LNCaP clone FGC (cell line): ENCODE results near the gene MTG1.
"Not testable (repeated sequence)": the region's sequence is repeated elsewhere in the genome, so short reads cannot be mapped to it uniquely, and the experiment has no call there.

ENCODE experiments used
- DNase-seq: peaks from one replicate; pipeline ENCODE4 v3.0.0-alpha.2; 2011; ENCODE audit warnings: low read depth
- H3K4me3 ChIP-seq: 2 replicates; pipeline ENCODE4 v1.5.1; 2011; ENCODE audit warnings: mild to moderate bottlenecking, low read depth, low read length, control low read depth
- TF ChIP-seq, protein P1 (sequence below): IDR thresholded peaks from 2 replicates; pipeline ENCODE4 v1.5.1; 2012; ENCODE audit warnings: mild to moderate bottlenecking; ENCODE audit not compliant: control insufficient read depth, insufficient read depth; ENCODE audit errors: extremely low read depth

Gene MTG1

GRCh38 chr10:133364645-133365431, 29.1 kb upstream of the MTG1 start:
- DNase-seq = no peak
- H3K4me3 ChIP-seq = no peak overlapping the region
- TF ChIP-seq, protein P1, sequence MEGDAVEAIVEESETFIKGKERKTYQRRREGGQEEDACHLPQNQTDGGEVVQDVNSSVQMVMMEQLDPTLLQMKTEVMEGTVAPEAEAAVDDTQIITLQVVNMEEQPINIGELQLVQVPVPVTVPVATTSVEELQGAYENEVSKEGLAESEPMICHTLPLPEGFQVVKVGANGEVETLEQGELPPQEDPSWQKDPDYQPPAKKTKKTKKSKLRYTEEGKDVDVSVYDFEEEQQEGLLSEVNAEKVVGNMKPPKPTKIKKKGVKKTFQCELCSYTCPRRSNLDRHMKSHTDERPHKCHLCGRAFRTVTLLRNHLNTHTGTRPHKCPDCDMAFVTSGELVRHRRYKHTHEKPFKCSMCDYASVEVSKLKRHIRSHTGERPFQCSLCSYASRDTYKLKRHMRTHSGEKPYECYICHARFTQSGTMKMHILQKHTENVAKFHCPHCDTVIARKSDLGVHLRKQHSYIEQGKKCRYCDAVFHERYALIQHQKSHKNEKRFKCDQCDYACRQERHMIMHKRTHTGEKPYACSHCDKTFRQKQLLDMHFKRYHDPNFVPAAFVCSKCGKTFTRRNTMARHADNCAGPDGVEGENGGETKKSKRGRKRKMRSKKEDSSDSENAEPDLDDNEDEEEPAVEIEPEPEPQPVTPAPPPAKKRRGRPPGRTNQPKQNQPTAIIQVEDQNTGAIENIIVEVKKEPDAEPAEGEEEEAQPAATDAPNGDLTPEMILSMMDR = no peak

DNA sequence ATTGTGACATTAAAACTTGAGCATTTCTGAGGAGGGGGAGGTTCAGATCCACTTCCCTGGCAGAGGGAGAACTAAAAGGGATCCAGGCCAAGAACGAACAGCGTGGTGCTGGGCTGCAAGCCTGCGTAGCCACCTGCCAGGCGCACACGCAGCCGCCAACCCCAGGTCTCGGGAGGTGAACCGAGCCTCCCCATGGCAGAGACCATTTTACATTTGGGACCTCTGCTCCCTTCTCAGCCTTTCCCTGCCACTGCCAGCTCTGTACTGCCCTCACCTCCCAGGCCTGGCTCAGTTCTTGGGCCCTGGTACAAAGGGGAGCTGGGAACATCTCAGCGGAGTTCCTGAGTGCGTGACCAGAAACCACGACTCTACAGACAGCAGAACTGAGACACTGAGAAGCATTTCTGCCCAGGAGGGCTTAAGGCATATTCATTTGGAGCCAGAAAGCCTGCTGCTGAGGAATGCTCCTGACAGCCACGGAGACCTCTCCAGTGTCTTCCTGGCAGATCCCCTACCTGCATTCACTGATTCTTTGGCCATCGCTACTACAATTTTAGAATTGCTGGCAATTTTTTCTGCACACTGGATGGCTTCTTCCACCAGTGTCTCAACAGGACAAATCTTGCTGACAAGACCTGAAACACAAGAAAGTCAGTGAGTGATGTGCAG, 28.4 kb upstream of the MTG1 start:
- TF ChIP-seq, protein P1 = no peak

DNA sequence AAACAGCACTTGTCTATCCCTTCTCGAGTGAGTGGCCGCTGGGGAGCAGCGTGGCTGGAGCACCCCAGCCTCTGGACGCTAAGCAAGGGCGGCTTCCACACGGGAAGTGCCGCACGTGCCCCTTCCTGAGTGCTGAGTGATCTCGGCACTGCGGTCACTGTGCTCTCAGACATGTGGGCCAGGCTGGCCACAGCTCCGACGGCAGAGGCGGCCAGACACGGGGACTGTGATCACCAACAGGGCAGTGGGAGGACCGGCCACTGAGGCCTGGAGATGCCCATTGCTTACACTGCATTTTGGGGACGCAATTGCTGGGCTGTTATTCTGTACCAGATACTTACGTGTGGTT, 27.9 kb upstream of the MTG1 start:
- TF ChIP-seq, protein P1 = no peak
- no peak for DNase-seq
- H3K4me3 ChIP-seq = no peak overlapping the region

More for the DNA sequence above, 28.4 kb upstream of the MTG1 start:
- no peak for DNase-seq
- no peak overlapping the region for H3K4me3 ChIP-seq

- DNase-seq = no peak
- TF ChIP-seq, protein P1 = no peak
- no peak overlapping the region for H3K4me3 ChIP-seq
These were observed 27.2 kb upstream of the MTG1 start for GRCh38 chr10:133366751-133367150.

GRCh38 chr10:133367461-133367860, 26.5 kb upstream of the MTG1 start:
- not testable (repeated sequence) for DNase-seq, H3K4me3 ChIP-seq

GRCh38 chr10:133368153-133368552, 25.8 kb upstream of the MTG1 start:
- no peak for DNase-seq
- H3K4me3 ChIP-seq = no peak overlapping the region
- TF ChIP-seq, protein P1 = no peak

DNA sequence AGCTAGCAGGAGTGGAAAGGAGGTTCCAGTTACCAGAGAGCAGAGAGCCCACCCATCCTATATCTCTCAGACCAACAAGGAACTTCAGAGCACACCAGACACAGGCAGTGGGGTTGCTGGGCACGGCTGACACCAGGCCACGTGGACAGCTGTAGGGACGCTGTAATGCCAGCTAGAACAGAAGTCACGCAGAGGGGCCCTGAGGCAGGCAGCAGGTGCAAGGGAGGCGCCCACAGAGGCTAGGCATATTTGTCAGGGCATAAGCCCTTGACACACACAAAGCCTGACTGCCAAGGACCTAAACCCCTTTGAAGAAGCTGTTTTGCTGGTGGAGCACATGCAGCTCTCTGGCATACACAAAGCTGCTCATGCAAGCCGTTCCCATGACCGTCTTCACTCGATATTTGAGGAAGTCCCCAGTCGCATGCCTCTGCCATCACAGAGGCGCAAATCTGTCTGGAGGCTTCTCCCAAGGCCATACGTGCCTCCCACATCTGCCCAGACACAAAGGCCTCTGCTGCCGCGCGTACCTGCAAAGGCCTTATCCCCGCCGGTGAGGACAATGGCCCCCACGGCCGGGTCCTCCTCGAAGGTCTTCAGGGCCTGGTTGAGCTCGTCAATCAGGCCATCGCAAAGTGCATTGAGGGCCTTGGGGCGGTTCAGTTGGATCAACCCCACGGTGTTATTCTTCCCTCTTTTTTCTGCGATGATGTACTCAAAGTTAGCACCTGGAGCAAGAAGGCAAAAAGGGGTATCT, 23.7 kb upstream of the MTG1 start:
- H3K4me3 ChIP-seq = no peak overlapping the region
- TF ChIP-seq, protein P1 = no peak
- DNase-seq = no peak
